Stimulated activated naive CD8-positive, alpha-beta T cell treated with anti-CD3 and anti-CD28 coated beads, Interleukin-15, Interleukin-2, amounts not matched to agents 100 ng/mL and 50 ng/mL, for 24 hours (primary cell): ENCODE measurements around the gene KIDINS220.

Experiments
- H3K27ac Mint-ChIP-seq: one replicate; pipeline ENCODE4 v1.8.0; 2021; ENCODE audit warnings: mild to moderate bottlenecking, mixed read lengths
- H3K27me3 Mint-ChIP-seq: one replicate; pipeline ENCODE4 v1.8.0; 2021; ENCODE audit warnings: mixed read lengths
- H3K36me3 Mint-ChIP-seq: one replicate; pipeline ENCODE4 v1.8.0; 2021; ENCODE audit warnings: low read depth, mixed read lengths
- H3K4me1 Mint-ChIP-seq: one replicate; pipeline ENCODE4 v1.8.0; 2021; ENCODE audit warnings: low read depth, mixed read lengths
- H3K4me3 Mint-ChIP-seq: one replicate; pipeline ENCODE4 v1.8.0; 2021; ENCODE audit warnings: mild to moderate bottlenecking, mixed read lengths
- H3K9me3 Mint-ChIP-seq: one replicate; pipeline ENCODE4 v1.8.0; 2021; ENCODE audit warnings: mixed read lengths

Gene KIDINS220

DNA sequence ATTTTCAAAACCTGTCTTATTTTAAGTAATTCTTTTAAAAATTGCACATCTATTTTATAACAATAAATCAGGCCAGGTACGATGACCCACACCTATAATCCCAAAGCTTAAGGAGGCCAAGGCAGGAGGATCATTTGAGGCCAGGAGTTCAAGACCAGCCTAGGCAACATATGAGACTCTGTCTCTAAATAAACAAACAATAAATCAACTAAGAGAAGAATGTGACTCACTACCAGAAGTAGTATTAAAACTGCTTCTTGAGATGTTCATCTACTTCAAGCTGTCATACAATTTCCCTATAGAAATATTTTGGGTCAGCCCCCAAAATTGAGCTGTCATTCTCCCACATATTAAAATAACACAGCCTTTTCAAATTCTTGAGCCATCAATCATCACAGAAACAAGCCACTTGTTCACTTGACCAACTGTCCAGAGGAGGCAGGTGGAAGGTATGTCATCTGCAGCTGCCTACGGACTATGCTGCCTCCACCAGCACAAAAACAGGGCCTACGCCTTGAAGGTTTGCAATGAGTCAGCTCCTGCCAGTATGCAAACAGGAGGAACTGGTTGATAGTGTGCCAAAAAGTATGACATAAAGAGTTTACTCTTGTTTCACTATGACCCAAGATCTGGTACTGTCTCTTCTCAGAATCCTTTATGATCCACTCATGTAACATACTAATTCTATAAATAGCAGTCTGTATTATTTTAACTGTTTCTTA, 33.6 kb downstream of the KIDINS220 start:
- Mint-ChIP-seq H3K4me1 (peaks cover 25% of the 10 kb centered on the region), H3K27me3 (no peaks in the 10 kb centered on the region), H3K27ac (peak overlapping the region; percentile 53)

GRCh38 chr2:8802741-8803140, 34.7 kb downstream of the KIDINS220 start:
- no peak overlapping the region for H3K4me3 Mint-ChIP-seq
- peaks cover 25% of the 10 kb centered on the region for H3K4me1 Mint-ChIP-seq
- no peaks in the 10 kb centered on the region for H3K27me3 Mint-ChIP-seq
- peaks cover 63% of the 10 kb centered on the region for H3K36me3 Mint-ChIP-seq
- H3K9me3 Mint-ChIP-seq = no peaks in the 10 kb centered on the region
- H3K27ac Mint-ChIP-seq = no peak overlapping the region

More for the DNA sequence above, 33.6 kb downstream of the KIDINS220 start:
- no peak overlapping the region for H3K4me3 Mint-ChIP-seq
- H3K36me3 Mint-ChIP-seq = peaks cover 62% of the 10 kb centered on the region
- H3K9me3 Mint-ChIP-seq = no peaks in the 10 kb centered on the region

DNA sequence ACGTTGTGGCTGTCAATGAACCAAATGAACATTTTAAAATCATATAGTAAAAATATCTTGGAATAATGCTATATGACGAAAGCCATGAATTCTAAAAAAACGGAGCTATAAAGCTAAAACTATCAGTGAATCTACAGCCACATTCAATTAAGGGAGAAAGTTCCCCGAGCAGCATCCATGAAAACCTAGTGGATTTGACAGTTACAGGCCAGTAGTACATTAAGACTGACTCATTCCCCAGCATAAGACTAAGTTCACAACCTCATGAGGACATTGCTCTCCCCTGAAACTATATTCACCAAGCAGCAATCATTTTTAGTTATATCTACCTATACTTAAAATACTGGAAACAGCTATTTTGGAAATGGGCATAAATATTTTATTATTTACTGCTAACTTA, 36.6 kb downstream of the KIDINS220 start:
- Mint-ChIP-seq H3K27ac (no peak overlapping the region), H3K4me1 (peaks cover 33% of the 10 kb centered on the region), H3K9me3 (no peaks in the 10 kb centered on the region), H3K4me3 (no peak overlapping the region), H3K36me3 (peaks cover 68% of the 10 kb centered on the region), H3K27me3 (no peaks in the 10 kb centered on the region)

DNA sequence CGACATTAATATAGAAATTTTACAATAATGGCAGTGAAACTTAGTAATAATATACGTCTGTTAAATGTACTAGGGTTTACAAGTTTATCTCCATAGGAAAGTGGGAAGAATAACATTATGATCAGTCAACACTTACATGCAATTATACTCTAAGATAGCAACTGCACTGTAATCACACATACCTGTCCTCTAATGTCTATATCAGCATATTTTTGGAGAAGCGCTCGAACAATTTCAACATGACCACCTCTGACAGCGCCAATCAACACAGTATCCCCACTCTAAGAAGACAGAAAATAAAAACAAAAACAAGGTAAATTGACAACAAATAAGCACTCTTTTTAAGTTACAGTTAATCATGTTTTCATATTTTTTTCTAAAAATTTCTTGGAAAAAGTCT, 37.2 kb downstream of the KIDINS220 start:
- Mint-ChIP-seq H3K4me3 (no peak overlapping the region), H3K36me3 (peaks cover 66% of the 10 kb centered on the region), H3K4me1 (peaks cover 27% of the 10 kb centered on the region), H3K27ac (no peak overlapping the region), H3K9me3 (no peaks in the 10 kb centered on the region), H3K27me3 (no peaks in the 10 kb centered on the region)

GRCh38 chr2:8799004-8799403, 38.4 kb downstream of the KIDINS220 start:
- Mint-ChIP-seq H3K27me3 (no peaks in the 10 kb centered on the region), H3K27ac (peak overlapping the region; percentile 18), H3K4me1 (peaks cover 16% of the 10 kb centered on the region), H3K9me3 (no peaks in the 10 kb centered on the region), H3K36me3 (peaks cover 68% of the 10 kb centered on the region), H3K4me3 (no peak overlapping the region)

DNA sequence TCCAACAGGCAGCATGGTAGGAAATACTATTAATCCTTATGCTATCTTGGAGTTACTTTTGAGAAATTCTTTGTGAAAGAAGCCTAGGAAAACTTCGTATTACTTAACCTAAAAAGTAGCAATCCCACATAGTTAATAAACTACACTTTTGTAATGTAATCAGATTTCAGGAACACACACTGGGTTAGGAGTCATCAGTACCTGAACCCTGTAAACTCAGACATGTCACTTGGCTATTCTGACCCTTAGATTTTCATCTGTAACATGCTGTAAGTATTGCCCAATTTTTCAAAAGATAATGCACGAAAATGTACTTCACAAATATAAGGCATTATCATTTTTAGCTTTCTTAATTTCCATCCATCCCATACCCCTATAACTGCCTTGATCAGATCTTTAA, 39.0 kb downstream of the KIDINS220 start:
- H3K4me3 Mint-ChIP-seq = no peak overlapping the region
- peaks cover 67% of the 10 kb centered on the region for H3K36me3 Mint-ChIP-seq
- peaks cover 11% of the 10 kb centered on the region for H3K4me1 Mint-ChIP-seq

GRCh38 chr2:8797682-8798081, 39.7 kb downstream of the KIDINS220 start:
- H3K27me3 Mint-ChIP-seq = no peaks in the 10 kb centered on the region
- H3K4me3 Mint-ChIP-seq = no peak overlapping the region
- no peak overlapping the region for H3K27ac Mint-ChIP-seq
- H3K9me3 Mint-ChIP-seq = no peaks in the 10 kb centered on the region
- peaks cover 62% of the 10 kb centered on the region for H3K36me3 Mint-ChIP-seq
- peaks cover 11% of the 10 kb centered on the region for H3K4me1 Mint-ChIP-seq

More for the DNA sequence above, 39.0 kb downstream of the KIDINS220 start:
- no peaks in the 10 kb centered on the region for H3K9me3 Mint-ChIP-seq
- no peak overlapping the region for H3K27ac Mint-ChIP-seq
- H3K27me3 Mint-ChIP-seq = no peaks in the 10 kb centered on the region

DNA sequence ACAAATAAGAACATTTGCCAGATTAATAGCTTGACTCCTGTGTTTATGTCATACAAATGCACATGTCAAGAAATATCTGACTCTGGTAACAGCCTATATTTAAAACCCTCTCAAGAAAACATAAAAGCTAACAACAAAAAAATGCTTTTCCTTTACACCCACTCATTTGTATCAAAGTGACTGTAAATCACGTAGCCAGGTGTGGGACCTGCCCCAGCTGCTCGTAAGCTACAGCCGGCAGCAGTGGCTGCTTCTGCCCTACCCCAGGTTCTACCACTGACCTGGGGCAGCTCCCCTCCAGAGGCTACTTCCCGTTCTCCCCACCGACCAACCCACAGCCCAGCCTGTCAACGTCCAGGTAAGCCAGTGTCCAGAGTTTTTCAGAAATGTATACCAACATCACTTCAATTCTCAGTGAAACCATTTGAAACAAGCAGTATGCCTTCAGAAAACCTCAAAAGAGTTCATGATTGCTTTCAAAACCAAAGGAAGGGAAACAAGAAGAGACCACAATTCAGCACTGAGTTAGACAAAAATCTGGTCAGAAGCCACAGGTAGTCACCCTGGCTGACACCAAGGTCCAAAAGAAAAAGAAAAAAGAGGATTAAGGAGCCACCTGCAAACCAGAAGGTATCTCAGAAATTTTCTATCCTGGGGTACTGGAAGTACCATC, 40.4 kb downstream of the KIDINS220 start:
- H3K27ac Mint-ChIP-seq = no peak overlapping the region
- no peak overlapping the region for H3K4me3 Mint-ChIP-seq
- no peaks in the 10 kb centered on the region for H3K9me3 Mint-ChIP-seq
- peaks cover 11% of the 10 kb centered on the region for H3K4me1 Mint-ChIP-seq
- H3K27me3 Mint-ChIP-seq = no peaks in the 10 kb centered on the region
- H3K36me3 Mint-ChIP-seq = peaks cover 58% of the 10 kb centered on the region

- Mint-ChIP-seq H3K36me3 (peaks cover 54% of the 10 kb centered on the region), H3K4me1 (peaks cover 11% of the 10 kb centered on the region), H3K9me3 (no peaks in the 10 kb centered on the region), H3K27ac (no peak overlapping the region), H3K27me3 (no peaks in the 10 kb centered on the region), H3K4me3 (no peak overlapping the region)
Observed at GRCh38 chr2:8796315-8796848, 41.0 kb downstream of the KIDINS220 start.

- Mint-ChIP-seq H3K27ac (no peak overlapping the region), H3K4me3 (no peak overlapping the region), H3K9me3 (no peaks in the 10 kb centered on the region), H3K36me3 (peaks cover 56% of the 10 kb centered on the region), H3K4me1 (peaks cover 11% of the 10 kb centered on the region), H3K27me3 (no peaks in the 10 kb centered on the region)
Observed at GRCh38 chr2:8794923-8795825, 42.2 kb downstream of the KIDINS220 start.

GRCh38 chr2:8790739-8791162, 46.7 kb downstream of the KIDINS220 start:
- Mint-ChIP-seq H3K4me3 (no peak overlapping the region), H3K9me3 (no peaks in the 10 kb centered on the region), H3K4me1 (no peaks in the 10 kb centered on the region), H3K27ac (no peak overlapping the region), H3K27me3 (no peaks in the 10 kb centered on the region), H3K36me3 (peaks cover 54% of the 10 kb centered on the region)

GRCh38 chr2:8786463-8786862, 51.0 kb downstream of the KIDINS220 start:
- Mint-ChIP-seq H3K9me3 (no peaks in the 10 kb centered on the region), H3K4me3 (no peak overlapping the region), H3K36me3 (peaks cover 73% of the 10 kb centered on the region), H3K27me3 (no peaks in the 10 kb centered on the region), H3K4me1 (no peaks in the 10 kb centered on the region), H3K27ac (no peak overlapping the region)

GRCh38 chr2:8779795-8780671, 57.4 kb downstream of the KIDINS220 start:
- no peak overlapping the region for H3K4me3 Mint-ChIP-seq
- H3K9me3 Mint-ChIP-seq = no peaks in the 10 kb centered on the region
- H3K36me3 Mint-ChIP-seq = peaks cover 69% of the 10 kb centered on the region
- no peak overlapping the region for H3K27ac Mint-ChIP-seq
- no peaks in the 10 kb centered on the region for H3K27me3 Mint-ChIP-seq
- no peaks in the 10 kb centered on the region for H3K4me1 Mint-ChIP-seq

DNA sequence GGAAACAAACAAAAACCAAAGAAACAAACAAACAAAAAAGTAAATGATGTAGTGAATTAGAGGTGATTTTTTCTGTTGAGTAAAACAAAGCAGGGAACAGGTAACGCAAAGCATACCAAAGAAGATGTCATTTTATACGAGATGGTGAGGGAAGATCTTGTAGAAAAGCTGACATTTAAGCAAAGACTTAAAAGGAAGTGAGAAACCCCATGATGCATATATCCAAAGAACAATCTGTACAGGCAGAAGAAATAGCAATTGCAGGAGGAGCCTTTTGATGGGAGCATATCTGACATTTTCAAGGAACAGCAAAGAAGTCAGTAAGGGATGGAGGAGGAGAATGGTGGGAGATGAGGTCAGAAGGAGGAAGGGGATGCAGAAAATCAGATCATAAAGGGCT, 63.0 kb downstream of the KIDINS220 start:
- H3K9me3 Mint-ChIP-seq = no peaks in the 10 kb centered on the region
- H3K4me1 Mint-ChIP-seq = no peaks in the 10 kb centered on the region
- H3K36me3 Mint-ChIP-seq = peaks cover 67% of the 10 kb centered on the region
- H3K27ac Mint-ChIP-seq = no peak overlapping the region
- H3K27me3 Mint-ChIP-seq = no peaks in the 10 kb centered on the region
- H3K4me3 Mint-ChIP-seq = no peak overlapping the region
